Hepatocyte (in vitro differentiated cells): Measurements from ENCODE around the gene SATB1. TPM values are rescaled to one million over a fixed set of nuclear protein-coding genes. Genes with fewer than 3 reads are reported as not detected.

Experiments
- DNase-seq: peaks from one replicate; pipeline ENCODE4 v3.0.0-alpha.2; 2016; ENCODE audit warnings: low spot score
- H2AFZ ChIP-seq: fragments of 200-600 bp; sonication (generic); 2 replicates; pipeline ENCODE4 v1.6.0; 2016; ENCODE audit warnings: antibody characterized with exemption, mild to moderate bottlenecking
- H3K27ac ChIP-seq: fragments of 200-600 bp; sonication (generic); 2 replicates; pipeline ENCODE4 v1.5.1; 2016; ENCODE audit warnings: mild to moderate bottlenecking
- H3K27me3 ChIP-seq: fragments of 200-600 bp; sonication (generic); 2 replicates; pipeline ENCODE4 v1.6.1; 2016
- H3K36me3 ChIP-seq: fragments of 200-600 bp; sonication (generic); replicated peaks from 2 replicates; pipeline ENCODE4 v1.5.1; 2016; ENCODE audit warnings: low read depth; ENCODE audit not compliant: insufficient read depth
- H3K4me1 ChIP-seq: fragments of 200-600 bp; sonication (generic); 2 replicates; pipeline ENCODE4 v1.5.1; 2016; ENCODE audit warnings: mild to moderate bottlenecking, moderate library complexity; ENCODE audit not compliant: insufficient read depth
- H3K4me2 ChIP-seq: fragments of 200-600 bp; sonication (generic); 2 replicates; pipeline ENCODE4 v1.6.0; 2016
- H3K4me3 ChIP-seq: fragments of 200-600 bp; sonication (generic); 2 replicates; pipeline ENCODE4 v1.5.1; 2016; ENCODE audit warnings: mild to moderate bottlenecking
- H3K79me2 ChIP-seq: fragments of 200-600 bp; sonication (generic); 2 replicates; pipeline ENCODE4 v1.6.0; 2017; ENCODE audit warnings: mild to moderate bottlenecking
- H3K9me2 ChIP-seq: fragments of 200-600 bp; sonication (generic); replicated peaks from 2 replicates; pipeline ENCODE4 v1.6.0; 2017; ENCODE audit warnings: mild to moderate bottlenecking; ENCODE audit not compliant: insufficient read depth
- H3K9me3 ChIP-seq: fragments of 200-600 bp; sonication (generic); 2 replicates; pipeline ENCODE4 v1.5.1; 2016; ENCODE audit warnings: low read depth, mild to moderate bottlenecking
- H4K20me1 ChIP-seq: fragments of 200-600 bp; sonication (generic); 2 replicates; pipeline ENCODE4 v1.6.0; 2016; ENCODE audit warnings: mild to moderate bottlenecking; ENCODE audit not compliant: insufficient read depth, poor library complexity, severe bottlenecking
- EZH2 ChIP-seq: fragments of 200-600 bp; sonication (generic); IDR thresholded peaks from 2 replicates; pipeline ENCODE4 v1.6.1; 2016; ENCODE audit warnings: antibody characterized with exemption, mild to moderate bottlenecking, borderline replicate concordance
- EZH2phosphoT487 ChIP-seq: fragments of 200-600 bp; sonication (generic); IDR thresholded peaks from one replicate; pipeline ENCODE4 v1.6.1; 2018; ENCODE audit warnings: antibody characterized with exemption, mild to moderate bottlenecking, low read depth, moderate library complexity; ENCODE audit not compliant: unreplicated experiment, severe bottlenecking
- WGBS: methylation state at CpG from one replicate; pipeline ENCODE4 v1.1.6; 2016; ENCODE audit warnings: low lambda C conversion rate; ENCODE audit errors: missing lambda C conversion rate; 5-methylcytosine and 5-hydroxymethylcytosine counted together
- polyA plus RNA-seq: library from polyadenylated mRNA; unstranded; fragments of >200 nt; fragmentation: Nextera tagmentation; extraction: Ambion mirVana; gene quantifications from 2 replicates; pipeline ENCODE4 v1.2.1, GENCODE V29; 2016
- total RNA-seq: library from RNA; depleted of rRNA; stranded (reverse); fragments of >200 nt; gene quantifications from 2 replicates; pipeline ENCODE4 v1.2.3, GENCODE V29; 2014
- TF ChIP-seq, protein P1 (sequence below): fragments of 200-600 bp; sonication (generic); IDR thresholded peaks from 2 replicates; pipeline ENCODE4 v1.5.1; 2016; ENCODE audit warnings: antibody characterized with exemption, mild to moderate bottlenecking; ENCODE audit not compliant: poor library complexity

SATB1 gene
- total RNA-seq (26.4 and 30.7 TPM in 2 replicates), polyA plus RNA-seq (5.7 and 10.0 TPM in 2 replicates)

DNA sequence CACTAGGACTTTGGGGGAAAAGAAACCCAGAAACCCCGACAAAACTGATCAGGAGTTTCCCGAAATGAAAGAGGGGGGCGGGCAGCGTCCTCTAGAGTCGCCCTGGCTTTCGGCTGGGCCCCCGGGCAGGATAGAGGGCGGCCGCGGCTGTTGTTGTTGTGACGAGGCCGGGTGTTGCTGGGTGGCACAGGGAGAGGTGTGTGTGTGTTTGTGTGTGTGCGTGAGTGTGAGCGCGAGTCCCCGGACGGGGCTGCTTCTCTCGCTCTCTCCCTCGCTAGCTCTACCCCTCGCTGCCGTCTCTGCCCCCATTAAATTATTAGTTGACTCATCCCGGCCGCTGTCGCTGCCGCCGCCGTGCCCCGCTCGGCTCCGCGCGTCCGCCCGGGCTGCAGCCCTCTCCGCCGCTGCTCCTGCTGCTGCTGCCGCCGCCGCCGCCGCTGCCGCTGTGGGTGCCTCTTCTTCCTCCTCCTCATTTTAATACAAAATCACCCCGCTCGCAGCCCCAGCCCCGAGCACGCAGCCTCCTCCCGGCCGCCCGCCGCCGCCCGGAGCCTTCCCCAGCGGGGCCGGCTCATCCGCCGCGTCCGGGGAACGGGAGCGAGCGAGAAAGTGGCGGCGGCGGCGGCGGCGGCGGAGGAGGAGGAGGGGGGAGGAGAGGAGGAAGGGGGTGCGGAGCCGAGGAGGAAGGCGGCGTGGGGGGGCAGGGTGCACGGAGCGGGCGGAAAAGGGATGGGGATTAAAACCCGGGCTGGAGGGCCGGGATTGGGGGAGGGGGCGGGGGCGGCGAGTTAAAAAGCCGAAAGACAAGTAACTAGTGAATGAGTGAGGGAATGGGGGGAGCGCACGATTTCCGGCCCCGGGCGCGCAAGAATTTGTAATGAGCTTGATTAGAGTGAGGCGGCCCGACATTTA, at the start of gene SATB1:
Gene SATB1 (minus strand): TSS at position 611 of the 912 bp plus-strand sequence. CDS start 4,372 bp downstream, outside the sequence.
- peaks cover 2% of the 10 kb centered on the region for H3K4me1 ChIP-seq
- H3K4me3 ChIP-seq: peak within 1 kb of the TSS; percentile 99
- peak within 1 kb of the TSS; percentile 96 for H3K4me2 ChIP-seq
- TF ChIP-seq EZH2phosphoT487 (no peak), EZH2 (no peak)
- TF ChIP-seq, protein P1, sequence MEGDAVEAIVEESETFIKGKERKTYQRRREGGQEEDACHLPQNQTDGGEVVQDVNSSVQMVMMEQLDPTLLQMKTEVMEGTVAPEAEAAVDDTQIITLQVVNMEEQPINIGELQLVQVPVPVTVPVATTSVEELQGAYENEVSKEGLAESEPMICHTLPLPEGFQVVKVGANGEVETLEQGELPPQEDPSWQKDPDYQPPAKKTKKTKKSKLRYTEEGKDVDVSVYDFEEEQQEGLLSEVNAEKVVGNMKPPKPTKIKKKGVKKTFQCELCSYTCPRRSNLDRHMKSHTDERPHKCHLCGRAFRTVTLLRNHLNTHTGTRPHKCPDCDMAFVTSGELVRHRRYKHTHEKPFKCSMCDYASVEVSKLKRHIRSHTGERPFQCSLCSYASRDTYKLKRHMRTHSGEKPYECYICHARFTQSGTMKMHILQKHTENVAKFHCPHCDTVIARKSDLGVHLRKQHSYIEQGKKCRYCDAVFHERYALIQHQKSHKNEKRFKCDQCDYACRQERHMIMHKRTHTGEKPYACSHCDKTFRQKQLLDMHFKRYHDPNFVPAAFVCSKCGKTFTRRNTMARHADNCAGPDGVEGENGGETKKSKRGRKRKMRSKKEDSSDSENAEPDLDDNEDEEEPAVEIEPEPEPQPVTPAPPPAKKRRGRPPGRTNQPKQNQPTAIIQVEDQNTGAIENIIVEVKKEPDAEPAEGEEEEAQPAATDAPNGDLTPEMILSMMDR: no peak
- H3K9me3 ChIP-seq: no peaks in the 10 kb centered on the region
- peaks cover 33% of the 10 kb centered on the region for H3K79me2 ChIP-seq
- no peaks in the 10 kb centered on the region for H3K27me3 ChIP-seq
- no peaks in the 10 kb centered on the region for H3K36me3 ChIP-seq
- H4K20me1 ChIP-seq: no peaks in the 10 kb centered on the region
- H3K27ac ChIP-seq: peak within 1 kb of the TSS; percentile 91
- H2AFZ ChIP-seq: peak within 1 kb of the TSS; percentile 97
- H3K9me2 ChIP-seq: no peaks in the 10 kb centered on the region
- 1% methylated on average over 34 of the region's 89 CpGs for WGBS
- peak; percentile 76 for DNase-seq

- Histone ChIP-seq H3K9me3 (no peaks in the 10 kb centered on the region), H3K27ac (no peak overlapping the region)
- WGBS: 64% methylated on average over 2 of the region's 2 CpGs
These were observed 49.1 kb upstream of the SATB1 start for GRCh38 chr3:18474202-18474601.

GRCh38 chr3:18469775-18470174, 44.6 kb upstream of the SATB1 start:
- Histone ChIP-seq H3K4me1 (no peaks in the 10 kb centered on the region), H3K27me3 (no peaks in the 10 kb centered on the region), H3K27ac (no peak overlapping the region), H3K36me3 (no peaks in the 10 kb centered on the region), H2AFZ (no peak overlapping the region), H3K79me2 (no peaks in the 10 kb centered on the region), H4K20me1 (no peaks in the 10 kb centered on the region), H3K4me2 (no peak overlapping the region), H3K9me2 (no peaks in the 10 kb centered on the region), H3K4me3 (no peak overlapping the region), H3K9me3 (no peaks in the 10 kb centered on the region)
- TF ChIP-seq EZH2phosphoT487 (no peak), EZH2 (no peak)
- TF ChIP-seq, protein P1: no peak
- peak; percentile 8 for DNase-seq
- WGBS: 48% methylated on average over 1 of the region's 1 CpG

More at GRCh38 chr3:18474202-18474601, 49.1 kb upstream of the SATB1 start:
- no peaks in the 10 kb centered on the region for H4K20me1 ChIP-seq
- no peaks in the 10 kb centered on the region for H3K4me1 ChIP-seq
- no peaks in the 10 kb centered on the region for H3K9me2 ChIP-seq
- H3K4me3 ChIP-seq: no peak overlapping the region
- no peaks in the 10 kb centered on the region for H3K27me3 ChIP-seq
- H3K4me2 ChIP-seq: no peak overlapping the region
- no peak for DNase-seq
- H2AFZ ChIP-seq: no peak overlapping the region
- TF ChIP-seq, protein P1: no peak
- TF ChIP-seq EZH2phosphoT487 (no peak), EZH2 (no peak)
- no peaks in the 10 kb centered on the region for H3K36me3 ChIP-seq
- H3K79me2 ChIP-seq: no peaks in the 10 kb centered on the region
